ENCODE data around the gene DLX1.
"Not testable (repeated sequence)": the region's sequence is repeated elsewhere in the genome, so short reads cannot be mapped to it uniquely, and the experiment has no call there.

DLX1 gene

GRCh38 chr2:172114579-172114978, 29.3 kb downstream of the DLX1 start:
- no peak for DNase-seq (ENCODE audit: low spot score)

- no peak for DNase-seq (ENCODE audit: low spot score)
Measured at GRCh38 chr2:172116107-172116506, 30.8 kb downstream of the DLX1 start.

- DNase-seq (ENCODE audit: low spot score), result no peak
Measured at GRCh38 chr2:172119089-172119488, 33.8 kb downstream of the DLX1 start.

GRCh38 chr2:172120118-172120517, 34.8 kb downstream of the DLX1 start:
- DNase-seq (ENCODE audit: low spot score), result no peak

- no peak for DNase-seq (ENCODE audit: low spot score)
Measured at GRCh38 chr2:172128484-172128883, 43.2 kb downstream of the DLX1 start.

GRCh38 chr2:172129404-172129803, 44.1 kb downstream of the DLX1 start:
- DNase-seq (ENCODE audit: low spot score), result no peak

- DNase-seq (ENCODE audit: low spot score), result peak; percentile 30
Measured at GRCh38 chr2:172131713-172132555, 46.6 kb downstream of the DLX1 start.

- DNase-seq (ENCODE audit: low spot score), result no peak
Measured at GRCh38 chr2:172134270-172134669, 49.0 kb downstream of the DLX1 start.

- no peak for DNase-seq (ENCODE audit: low spot score)
Measured at GRCh38 chr2:172135446-172135845, 50.1 kb downstream of the DLX1 start.

GRCh38 chr2:172137109-172137508, 51.8 kb downstream of the DLX1 start:
- no peak for DNase-seq (ENCODE audit: low spot score)

GRCh38 chr2:172137943-172138342, 52.6 kb downstream of the DLX1 start:
- DNase-seq (ENCODE audit: low spot score), result no peak

- not testable (repeated sequence) for DNase-seq (ENCODE audit: low spot score)
Measured at GRCh38 chr2:172138727-172139126, 53.4 kb downstream of the DLX1 start.
